GM12864 (cell line): ENCODE results near the gene SUCLG2.
"Not testable (repeated sequence)": the region's sequence is repeated elsewhere in the genome, so short reads cannot be mapped to it uniquely, and the experiment has no call there.

Source experiments
- DNase-seq: peaks from one replicate; pipeline ENCODE4 v3.0.0-alpha.2; 2011; ENCODE audit warnings: low read depth
- H3K4me3 ChIP-seq: 2 replicates; pipeline ENCODE4 v1.5.1; 2011; ENCODE audit warnings: mild to moderate bottlenecking, low read depth, low read length, control low read depth
- TF ChIP-seq, protein P1 (sequence below): IDR thresholded peaks from 2 replicates; pipeline ENCODE4 v1.5.1; 2011; ENCODE audit warnings: low read depth, mild to moderate bottlenecking, moderate library complexity, low read length, control low read depth, inconsistent platforms; ENCODE audit errors: missing control alignments

The SUCLG2 gene

DNA sequence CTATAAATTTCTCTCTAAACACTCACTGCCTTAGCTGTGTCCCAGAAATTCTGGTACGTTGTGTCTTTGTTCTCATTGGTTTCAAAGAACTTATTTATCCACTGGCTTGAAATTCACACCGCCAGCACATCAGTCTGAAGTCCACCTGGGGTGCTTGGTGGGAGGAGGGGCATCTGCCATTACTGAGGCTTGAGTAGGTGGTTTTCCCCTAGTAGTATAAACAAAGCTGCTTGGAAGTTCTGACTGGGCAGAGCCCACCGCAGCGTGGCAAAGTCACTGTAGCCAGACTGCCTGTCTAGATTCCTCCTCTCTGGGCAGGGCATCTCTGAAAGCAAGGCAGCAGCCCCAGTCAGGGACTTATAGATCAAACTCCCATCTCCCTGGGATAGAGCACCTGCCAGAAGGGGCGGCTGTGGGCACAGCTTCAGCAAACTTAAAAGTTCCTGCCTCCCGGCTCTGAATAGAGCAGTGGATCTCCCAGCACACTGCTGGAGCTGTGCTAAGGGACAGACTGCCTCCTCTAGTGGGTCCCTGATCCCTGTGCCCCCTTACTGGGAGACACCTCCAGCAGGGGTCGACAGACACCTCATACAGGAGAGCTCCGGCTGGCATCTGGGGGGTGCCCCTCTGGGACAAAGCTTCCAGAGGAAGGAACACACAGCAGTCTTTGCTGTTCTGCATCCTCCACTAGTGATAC is 114.1 kb downstream of the SUCLG2 start:
- TF ChIP-seq, protein P1, sequence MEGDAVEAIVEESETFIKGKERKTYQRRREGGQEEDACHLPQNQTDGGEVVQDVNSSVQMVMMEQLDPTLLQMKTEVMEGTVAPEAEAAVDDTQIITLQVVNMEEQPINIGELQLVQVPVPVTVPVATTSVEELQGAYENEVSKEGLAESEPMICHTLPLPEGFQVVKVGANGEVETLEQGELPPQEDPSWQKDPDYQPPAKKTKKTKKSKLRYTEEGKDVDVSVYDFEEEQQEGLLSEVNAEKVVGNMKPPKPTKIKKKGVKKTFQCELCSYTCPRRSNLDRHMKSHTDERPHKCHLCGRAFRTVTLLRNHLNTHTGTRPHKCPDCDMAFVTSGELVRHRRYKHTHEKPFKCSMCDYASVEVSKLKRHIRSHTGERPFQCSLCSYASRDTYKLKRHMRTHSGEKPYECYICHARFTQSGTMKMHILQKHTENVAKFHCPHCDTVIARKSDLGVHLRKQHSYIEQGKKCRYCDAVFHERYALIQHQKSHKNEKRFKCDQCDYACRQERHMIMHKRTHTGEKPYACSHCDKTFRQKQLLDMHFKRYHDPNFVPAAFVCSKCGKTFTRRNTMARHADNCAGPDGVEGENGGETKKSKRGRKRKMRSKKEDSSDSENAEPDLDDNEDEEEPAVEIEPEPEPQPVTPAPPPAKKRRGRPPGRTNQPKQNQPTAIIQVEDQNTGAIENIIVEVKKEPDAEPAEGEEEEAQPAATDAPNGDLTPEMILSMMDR: no peak
- H3K4me3 ChIP-seq: no peak overlapping the region
- DNase-seq: no peak

DNA sequence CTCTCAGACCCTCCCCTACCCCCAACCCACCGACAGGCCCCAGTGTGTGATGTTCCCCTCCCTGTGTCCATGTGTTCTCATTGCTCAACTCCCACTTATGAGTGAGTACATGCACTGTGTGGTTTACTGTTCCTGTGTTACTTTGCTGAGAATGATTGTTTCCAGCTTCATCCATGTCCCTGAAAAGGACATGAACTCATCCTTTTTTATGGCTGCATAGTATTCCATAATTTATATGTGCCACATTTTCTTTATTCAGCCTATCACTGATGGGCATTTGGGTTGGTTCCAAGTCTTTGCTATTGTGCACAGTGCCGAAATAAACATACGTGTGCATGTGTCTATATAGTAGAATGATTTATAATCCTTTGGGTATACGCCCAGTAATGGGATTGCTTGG is 117.2 kb downstream of the SUCLG2 start:
- DNase-seq, H3K4me3 ChIP-seq: not testable (repeated sequence)

DNA sequence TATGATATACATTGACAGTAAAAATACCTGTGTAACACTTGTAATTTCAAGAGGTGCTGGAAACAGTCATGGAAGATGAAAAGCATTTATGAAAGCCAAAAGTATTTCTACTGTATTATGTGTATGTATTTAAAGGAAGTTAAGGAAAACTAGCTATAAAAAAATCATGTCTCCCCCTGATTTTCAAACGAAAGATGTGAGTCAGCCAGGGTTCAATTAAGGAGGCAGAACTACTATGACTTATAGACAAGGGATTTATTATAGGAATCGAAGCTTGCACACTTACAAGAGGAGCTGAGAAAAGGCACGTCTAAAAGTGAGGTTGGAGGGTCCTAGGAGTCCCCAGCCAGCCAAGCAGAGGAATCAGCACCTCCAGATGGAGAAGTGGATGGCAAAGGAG is 119.4 kb downstream of the SUCLG2 start:
- no peak overlapping the region for H3K4me3 ChIP-seq
- DNase-seq: no peak
- TF ChIP-seq, protein P1: no peak

DNA sequence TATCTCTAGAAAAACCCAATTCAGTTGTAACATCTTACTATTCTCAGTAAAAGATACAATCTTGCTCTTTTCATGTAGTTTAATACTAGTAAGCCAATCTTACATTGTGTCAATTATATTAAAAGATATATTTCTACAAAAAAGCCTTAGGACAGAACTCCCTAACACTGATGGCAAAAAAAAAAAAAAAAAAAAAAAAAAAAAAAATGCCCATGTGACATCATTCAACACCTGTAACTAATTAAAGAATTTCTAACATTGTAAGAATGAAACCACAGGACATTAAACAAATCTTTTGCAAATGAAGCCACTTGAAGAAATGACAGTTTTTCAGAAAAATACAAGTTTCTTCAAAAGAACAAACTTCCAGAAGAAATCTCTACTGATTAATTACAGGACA is 119.8 kb downstream of the SUCLG2 start:
- H3K4me3 ChIP-seq: no peak overlapping the region
- TF ChIP-seq, protein P1: no peak
- no peak for DNase-seq

DNA sequence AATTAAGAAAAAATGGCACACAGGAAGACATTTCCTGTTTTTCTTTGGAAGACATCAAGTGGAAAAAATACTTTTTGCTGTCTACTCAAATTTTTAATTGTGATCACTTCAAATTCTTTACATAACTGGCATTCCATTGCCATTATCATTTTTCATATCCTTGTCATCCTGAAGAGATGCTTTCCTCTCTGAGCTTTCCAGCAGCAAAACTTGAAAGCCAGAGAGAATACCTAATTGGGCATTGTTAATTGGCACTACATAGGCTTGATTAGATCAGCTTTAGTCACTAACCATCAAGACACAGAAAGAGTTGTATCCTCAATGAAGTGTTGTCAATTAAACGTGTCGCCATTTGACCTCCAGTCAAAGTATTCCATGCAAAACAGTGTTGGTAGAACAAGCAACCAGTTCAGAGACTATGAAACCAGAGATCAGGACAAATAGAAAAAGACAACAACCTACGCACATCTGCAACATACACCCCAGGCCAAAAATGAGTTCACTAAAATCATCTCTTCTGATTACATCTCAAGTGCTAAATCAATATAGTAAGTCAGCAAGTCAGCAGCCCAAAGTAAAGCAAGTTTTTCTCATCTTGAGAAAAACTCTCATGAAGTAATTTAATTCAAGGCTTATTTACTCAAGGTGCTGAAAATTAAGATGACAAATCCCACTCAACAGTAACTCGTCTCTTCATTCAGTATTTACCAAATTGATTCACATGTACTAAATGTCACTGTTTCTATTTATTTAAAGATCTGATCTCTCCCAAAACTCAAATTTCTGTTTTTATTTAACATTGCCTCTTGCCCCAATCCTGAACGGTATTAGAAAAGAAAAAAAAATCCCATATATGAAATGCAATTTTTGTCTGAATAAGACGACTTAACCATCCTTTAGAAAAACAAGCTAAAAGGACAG is 123.0 kb downstream of the SUCLG2 start:
- H3K4me3 ChIP-seq: no peak overlapping the region
- TF ChIP-seq, protein P1: no peak
- no peak for DNase-seq

DNA sequence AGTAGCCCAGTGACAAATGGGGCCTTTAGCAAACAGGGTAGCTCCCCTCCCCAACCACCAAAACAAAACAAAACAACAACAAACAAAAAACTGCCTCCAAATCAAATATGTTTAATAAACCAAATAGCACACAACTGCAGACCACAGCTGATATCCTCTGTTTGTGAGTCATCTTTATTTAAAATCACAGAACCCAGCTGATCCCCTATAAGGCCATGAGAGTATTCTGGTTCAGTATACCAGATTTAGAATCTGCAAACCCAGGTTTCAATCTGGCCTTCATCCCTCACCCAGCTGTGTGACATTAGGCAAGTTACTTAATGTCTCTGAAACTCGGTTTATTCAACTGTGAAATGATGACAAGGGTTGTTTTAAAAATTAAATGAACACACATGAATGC is 124.5 kb downstream of the SUCLG2 start:
- no peak for DNase-seq
- TF ChIP-seq, protein P1: no peak

DNA sequence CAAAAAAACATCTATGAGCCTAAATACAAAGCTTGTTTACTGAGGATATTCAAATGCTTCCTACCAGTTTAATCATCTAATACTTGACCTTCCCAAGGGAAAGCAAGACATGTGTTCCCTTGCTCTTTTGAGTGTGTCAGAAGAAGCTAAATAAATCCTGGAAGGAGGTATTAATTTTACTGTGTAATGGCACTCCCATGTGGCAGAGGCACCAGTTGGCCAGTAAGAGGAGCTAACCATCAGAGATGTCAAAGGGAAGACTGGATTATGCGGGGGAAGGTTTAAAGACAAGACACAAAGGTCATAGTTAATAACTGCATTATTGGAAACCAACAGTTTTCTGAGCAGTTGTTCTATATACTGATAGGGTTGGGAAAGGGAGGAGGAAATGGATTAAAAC is 125.1 kb downstream of the SUCLG2 start:
- TF ChIP-seq, protein P1: no peak
- no peak overlapping the region for H3K4me3 ChIP-seq
- DNase-seq: no peak

More for the DNA sequence above, 124.5 kb downstream of the SUCLG2 start:
- H3K4me3 ChIP-seq: no peak overlapping the region
